Loucy (cell line): ENCODE data around the gene TOM1L2.
A peak's percentile ranks its signal among the peaks of the same experiment; 100 is the strongest.

Experiments
- EZH2phosphoT487 ChIP-seq: fragments of 200-600 bp; IDR thresholded peaks from 2 replicates; pipeline ENCODE4 v1.6.1; 2018; ENCODE audit warnings: antibody characterized with exemption, mild to moderate bottlenecking, moderate library complexity, borderline replicate concordance
- TF ChIP-seq, protein P1 (sequence below): fragments of 200-600 bp; sonication (generic); conservative IDR thresholded peaks from 2 replicates; pipeline ENCODE4 v1.5.1; 2014; ENCODE audit warnings: mild to moderate bottlenecking, antibody characterized with exemption, low read length

DNA sequence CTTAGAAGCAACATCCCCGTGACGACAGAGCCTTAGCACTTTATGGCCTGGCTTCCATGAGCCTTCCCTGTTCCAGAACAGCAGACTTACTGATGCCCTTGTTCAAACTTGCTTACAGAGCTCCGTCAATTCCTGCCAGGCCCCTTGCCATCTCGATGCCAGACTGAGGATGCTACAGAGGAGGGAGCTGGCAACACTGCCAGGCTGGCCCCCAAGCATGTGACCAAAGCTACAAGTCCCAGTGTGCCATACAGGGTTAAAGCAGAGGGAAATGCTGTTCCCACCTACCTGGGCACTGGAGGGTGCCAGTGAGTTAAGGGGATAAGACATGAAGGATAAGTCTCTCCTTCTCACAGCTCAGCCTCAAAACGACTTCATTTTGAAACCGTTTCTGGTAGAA lies 102.0 kb downstream of the TOM1L2 start:
- TF ChIP-seq, protein P1, sequence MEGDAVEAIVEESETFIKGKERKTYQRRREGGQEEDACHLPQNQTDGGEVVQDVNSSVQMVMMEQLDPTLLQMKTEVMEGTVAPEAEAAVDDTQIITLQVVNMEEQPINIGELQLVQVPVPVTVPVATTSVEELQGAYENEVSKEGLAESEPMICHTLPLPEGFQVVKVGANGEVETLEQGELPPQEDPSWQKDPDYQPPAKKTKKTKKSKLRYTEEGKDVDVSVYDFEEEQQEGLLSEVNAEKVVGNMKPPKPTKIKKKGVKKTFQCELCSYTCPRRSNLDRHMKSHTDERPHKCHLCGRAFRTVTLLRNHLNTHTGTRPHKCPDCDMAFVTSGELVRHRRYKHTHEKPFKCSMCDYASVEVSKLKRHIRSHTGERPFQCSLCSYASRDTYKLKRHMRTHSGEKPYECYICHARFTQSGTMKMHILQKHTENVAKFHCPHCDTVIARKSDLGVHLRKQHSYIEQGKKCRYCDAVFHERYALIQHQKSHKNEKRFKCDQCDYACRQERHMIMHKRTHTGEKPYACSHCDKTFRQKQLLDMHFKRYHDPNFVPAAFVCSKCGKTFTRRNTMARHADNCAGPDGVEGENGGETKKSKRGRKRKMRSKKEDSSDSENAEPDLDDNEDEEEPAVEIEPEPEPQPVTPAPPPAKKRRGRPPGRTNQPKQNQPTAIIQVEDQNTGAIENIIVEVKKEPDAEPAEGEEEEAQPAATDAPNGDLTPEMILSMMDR: peak; percentile 27; the same call in 1 of the 2 replicates
- TF ChIP-seq EZH2phosphoT487: no peak
